ENCODE data around the gene RBM33. TPM values are rescaled to one million over a fixed set of nuclear protein-coding genes. Genes with fewer than 3 reads are reported as not detected.

Gene RBM33
- total and polyA plus RNA-seq, 2 of the 8 experiments (the other 6 are each of a cell fraction or from before 2014, with no cell fraction given): 16.5 to 64.6 TPM

DNA sequence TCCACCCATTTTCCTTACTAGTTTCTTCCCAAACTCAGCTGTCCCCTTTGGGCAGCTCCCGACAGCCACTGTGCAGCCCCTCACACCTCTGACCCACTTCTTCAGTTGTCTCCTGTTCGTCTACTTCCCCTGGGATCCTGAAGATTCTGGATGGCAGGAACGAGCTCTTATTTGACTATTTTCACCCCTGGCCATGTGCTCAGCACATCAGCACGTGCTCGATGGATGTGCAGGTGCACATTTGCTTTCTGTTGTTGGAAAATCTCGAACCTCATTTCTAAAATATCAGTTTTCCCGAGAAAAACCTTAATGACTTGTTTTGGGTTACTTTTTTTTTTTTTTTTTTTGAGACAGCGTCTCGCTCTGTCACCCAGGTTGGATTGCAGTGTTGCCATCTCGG lies 31.8 kb upstream of the RBM33 start:
- no peak overlapping the region for H3K4me3 ChIP-seq (ENCODE audit: extremely low read depth in 1 of 4, insufficient read depth in 2 of 4, low read depth in 3 of 4, low read length in 4 of 4)
- FAIRE-seq: no peak
- DNase-seq (ENCODE audit: low read depth in 1 of 2, low spot score in 2 of 2): no peak
- ChIA-PET POLR2A (ENCODE audit: partially characterized antibody) (no interaction called here), CTCF (ENCODE audit: partially characterized antibody) (interaction anchor here (0.6 to 3.4 kb wide), 4 partner anchors 9 to 1170 kb away, joined by 3 to 22 read pairs (median 6); no protein-coding TSS in a partner anchor)
- H3K79me2 ChIP-seq (ENCODE audit: control insufficient read depth in 1 of 2, insufficient read depth in 2 of 2, low read length in 2 of 2): no peaks in the 10 kb centered on the region
- no peak overlapping the region for H3K14ac ChIP-seq (ENCODE audit: insufficient read length)
- H2AK5ac ChIP-seq (ENCODE audit: low read depth, low read length): no peak overlapping the region
- no peak overlapping the region for H2BK120ac ChIP-seq (replicated peaks; ENCODE audit: low read depth, low read length)
- H3K23me2 ChIP-seq (ENCODE audit: low read depth, low read length): no peaks in the 10 kb centered on the region
- H4K8ac ChIP-seq (ENCODE audit: extremely low read depth, insufficient read depth, low read length): no peak overlapping the region
- no peak overlapping the region for H3K23ac ChIP-seq (ENCODE audit: insufficient read length)
- TF ChIP-seq SIRT6 (IDR thresholded peaks at IDR 0.05; ENCODE audit: low read length): no peak
- no peak for TF ChIP-seq EP300 (IDR thresholded peaks at IDR 0.05; ENCODE audit: borderline replicate concordance in 1 of 2, low read depth in 2 of 2, low read length in 2 of 2)
- TF ChIP-seq RAD21 (IDR thresholded peaks at IDR 0.05 in 1 of 2, conservative IDR thresholded peaks at IDR 0.05 in 1 of 2; ENCODE audit: low read depth in 2 of 2, low read length in 2 of 2): no peak
- no peak for TF ChIP-seq KDM4A (IDR thresholded peaks at IDR 0.05; ENCODE audit: low read depth, low read length, severe bottlenecking)
- no peak for TF ChIP-seq RXRA (IDR thresholded peaks at IDR 0.05; ENCODE audit: insufficient read depth, low read depth, low read length)
- no peak for TF ChIP-seq BCL11A (IDR thresholded peaks at IDR 0.05; ENCODE audit: low read depth in 2 of 2, low read length in 2 of 2)
- TF ChIP-seq, protein P1, sequence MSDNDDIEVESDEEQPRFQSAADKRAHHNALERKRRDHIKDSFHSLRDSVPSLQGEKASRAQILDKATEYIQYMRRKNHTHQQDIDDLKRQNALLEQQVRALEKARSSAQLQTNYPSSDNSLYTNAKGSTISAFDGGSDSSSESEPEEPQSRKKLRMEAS (IDR thresholded peaks at IDR 0.05): no peak
- no peak for TF ChIP-seq CHD1 (IDR thresholded peaks at IDR 0.05; ENCODE audit: low read depth, low read length)
- TF ChIP-seq HDAC6 (IDR thresholded peaks at IDR 0.05; ENCODE audit: low read depth, low read length): no peak
- no peak for TF ChIP-seq YY1 (IDR thresholded peaks at IDR 0.05; ENCODE audit: low read depth, low read length)
- no peak for TF ChIP-seq SP4 (IDR thresholded peaks at IDR 0.05; ENCODE audit: low read length)
- no peak overlapping the region for H2BK12ac ChIP-seq (ENCODE audit: low read depth, low read length)
- H3K27me3 ChIP-seq (replicated peaks in 1 of 4; ENCODE audit: control insufficient read depth in 3 of 4, extremely low read depth in 1 of 4, insufficient read depth in 3 of 4, low read length in 3 of 4): no peaks in the 10 kb centered on the region
- no peak overlapping the region for H2BK5ac ChIP-seq (ENCODE audit: low read depth, low read length)
- no peak overlapping the region for H4K5ac ChIP-seq (ENCODE audit: insufficient read length, low read depth, low read length)
- H4K91ac ChIP-seq (replicated peaks; ENCODE audit: insufficient read length, low read length): no peak overlapping the region
- no peak overlapping the region for H3K4ac ChIP-seq (replicated peaks; ENCODE audit: insufficient read length, low read depth, low read length)
- no peak overlapping the region for H2AFZ ChIP-seq (ENCODE audit: low read length)
- H3K9ac ChIP-seq (replicated peaks in 1 of 4; ENCODE audit: extremely low read depth in 1 of 4, low read depth in 3 of 4, low read length in 3 of 4): no peak overlapping the region
- no peak overlapping the region for H3K4me2 ChIP-seq (ENCODE audit: insufficient read depth in 1 of 2, low read depth in 2 of 2, low read length in 2 of 2)
- peaks cover 0 to 2% (median 0%) of the 10 kb centered on the region in 4 experiments; a peak in 1 of 7 replicates for H3K4me1 ChIP-seq (replicated peaks in 1 of 4; ENCODE audit: control insufficient read depth in 3 of 4, insufficient read depth in 4 of 4, low read length in 3 of 4)
- no peaks in the 10 kb centered on the region for H3K36me3 ChIP-seq (ENCODE audit: control insufficient read depth in 2 of 4, insufficient read depth in 4 of 4, low read length in 3 of 4)
- no peaks in the 10 kb centered on the region for H4K20me1 ChIP-seq (replicated peaks in 1 of 2; ENCODE audit: control insufficient read depth in 1 of 2, insufficient read depth in 2 of 2, low read length in 2 of 2)
- H3K18ac ChIP-seq (ENCODE audit: extremely low read depth, low read length): no peak overlapping the region
- H3K9me3 ChIP-seq (ENCODE audit: insufficient read depth in 2 of 2, low read depth in 1 of 2, low read length in 1 of 2): no peaks in the 10 kb centered on the region
- no peak overlapping the region for H2BK20ac ChIP-seq (ENCODE audit: low read length)
- H2BK15ac ChIP-seq (ENCODE audit: low read length): no peak overlapping the region
- H3K79me1 ChIP-seq (ENCODE audit: low read depth, low read length): no peaks in the 10 kb centered on the region
- 86% methylated on average over 10 of the region's 10 CpGs; no CpG with 5 or more reads in 1 of the 2 experiments for WGBS, 2 experiments (ENCODE audit: extremely low coverage in 1 of 2, insufficient coverage in 1 of 2, insufficient read length in 1 of 2, insufficient replicate concordance in 2 of 2, low coverage in 1 of 2, low lambda C conversion rate in 2 of 2, missing lambda C conversion rate in 1 of 2)
- H3K56ac ChIP-seq (replicated peaks; ENCODE audit: insufficient read length, low read depth, low read length): no peak overlapping the region
- H3K27ac ChIP-seq (ENCODE audit: low read depth, low read length): no peak overlapping the region
